Measurements from ENCODE around the gene UROC1.

GRCh38 chr3:126538316-126538715, 20.7 kb upstream of the UROC1 start:
- no peak for TF ChIP-seq CTCF (IDR thresholded peaks at IDR 0.05 in 2 of 3, conservative IDR thresholded peaks at IDR 0.05 in 1 of 3; ENCODE audit: borderline replicate concordance in 1 of 3, insufficient read depth in 1 of 3, low read depth in 2 of 3, low read length in 2 of 3)
- no peak for TF ChIP-seq POLR2AphosphoS5 (IDR thresholded peaks at IDR 0.05; ENCODE audit: low read depth, low read length)
- no peak for TF ChIP-seq POLR2A (IDR thresholded peaks at IDR 0.05; ENCODE audit: borderline replicate concordance, extremely low read depth, insufficient read depth, insufficient read length)

Measured in HCT116 (cell line).